GM23248 (cell line): ENCODE measurements around the gene ARPC5. TPM values are rescaled to one million over a fixed set of nuclear protein-coding genes. Genes with fewer than 3 reads are reported as not detected.

Source experiments
- DNase-seq: peaks from one replicate; pipeline ENCODE4 v3.0.0-alpha.2; 2015
- H2AFZ ChIP-seq: fragments of 200-600 bp; sonication (generic); 2 replicates; pipeline ENCODE4 v1.6.1; 2016; ENCODE audit warnings: antibody characterized with exemption
- H3F3A ChIP-seq: fragments of 200-600 bp; sonication (generic); 2 replicates; pipeline ENCODE4 v1.6.1; 2016; ENCODE audit warnings: mild to moderate bottlenecking, antibody characterized with exemption, mixed run types; ENCODE audit not compliant: insufficient read depth
- H3K27ac ChIP-seq: fragments of 200-600 bp; sonication (generic); 2 replicates; pipeline ENCODE4 v1.5.1; 2016; ENCODE audit warnings: mild to moderate bottlenecking
- H3K27me3 ChIP-seq: fragments of 200-600 bp; sonication (generic); replicated peaks from 2 replicates; pipeline ENCODE4 v1.6.1; 2016; ENCODE audit warnings: mild to moderate bottlenecking; ENCODE audit not compliant: insufficient read depth
- H3K36me3 ChIP-seq: fragments of 200-600 bp; sonication (generic); 2 replicates; pipeline ENCODE4 v1.6.1; 2016; ENCODE audit warnings: low read depth, mild to moderate bottlenecking
- H3K4me1 ChIP-seq: fragments of 200-600 bp; sonication (generic); 2 replicates; pipeline ENCODE4 v1.6.1; 2016; ENCODE audit warnings: mild to moderate bottlenecking; ENCODE audit not compliant: insufficient read depth
- H3K4me2 ChIP-seq: fragments of 200-600 bp; sonication (generic); one replicate; pipeline ENCODE4 v1.6.1; 2016; ENCODE audit warnings: mild to moderate bottlenecking; ENCODE audit not compliant: unreplicated experiment
- H3K4me3 ChIP-seq: fragments of 200-600 bp; sonication (generic); 2 replicates; pipeline ENCODE4 v1.5.1; 2016; ENCODE audit warnings: mild to moderate bottlenecking
- H3K79me2 ChIP-seq: fragments of 200-600 bp; sonication (generic); 2 replicates; pipeline ENCODE4 v1.6.1; 2016; ENCODE audit warnings: mild to moderate bottlenecking; ENCODE audit not compliant: insufficient read depth
- H3K9ac ChIP-seq: fragments of 200-600 bp; sonication (generic); 2 replicates; pipeline ENCODE4 v1.6.1; 2016; ENCODE audit warnings: mild to moderate bottlenecking
- H3K9me2 ChIP-seq: fragments of 200-600 bp; sonication (generic); 2 replicates; pipeline ENCODE4 v1.6.1; 2016; ENCODE audit warnings: mixed run types, mild to moderate bottlenecking, moderate library complexity; ENCODE audit not compliant: insufficient read depth
- H3K9me3 ChIP-seq: fragments of 200-600 bp; sonication (generic); one replicate; pipeline ENCODE4 v1.6.1; 2017; ENCODE audit warnings: low read depth
- H4K20me1 ChIP-seq: fragments of 200-600 bp; sonication (generic); 2 replicates; pipeline ENCODE4 v1.6.0; 2016; ENCODE audit not compliant: insufficient read depth
- EZH2 ChIP-seq: fragments of 200-600 bp; sonication (generic); IDR thresholded peaks from 2 replicates; pipeline ENCODE4 v1.6.1; 2018; ENCODE audit warnings: antibody characterized with exemption, mild to moderate bottlenecking; ENCODE audit not compliant: insufficient read depth, poor library complexity, severe bottlenecking
- EZH2phosphoT487 ChIP-seq: fragments of 200-600 bp; sonication (generic); IDR thresholded peaks from 2 replicates; pipeline ENCODE4 v1.6.1; 2018; ENCODE audit warnings: antibody characterized with exemption, moderate library complexity, mild to moderate bottlenecking, low read depth; ENCODE audit not compliant: insufficient read depth
- WGBS, 2 experiments: methylation state at CpG; one replicate each; pipeline ENCODE4 v1.1.6; 2015 to 2017; ENCODE audit warnings: low lambda C conversion rate in 2 of 2, low coverage in 1 of 2; ENCODE audit errors: missing lambda C conversion rate in 2 of 2; 5-methylcytosine and 5-hydroxymethylcytosine counted together
- in situ Hi-C: fragments of 300-500 bp; cut with MboI; formaldehyde crosslinking; loops from 2 replicates; pipeline ENCODE4 v1.15.0; 2020
- polyA plus RNA-seq: library from polyadenylated mRNA; unstranded; fragments of >200 nt; fragmentation: Nextera tagmentation; extraction: Ambion mirVana; gene quantifications from 2 replicates; pipeline ENCODE4 v1.2.1, GENCODE V29; 2016
- total RNA-seq: library from RNA; depleted of rRNA; stranded (reverse); fragments of >200 nt; shearing (Covaris generic); gene quantifications from 2 replicates; pipeline ENCODE4 v1.2.3, GENCODE V29; 2014

ARPC5 gene
- total and polyA plus RNA-seq, 2 experiments from 2014 or later: 388 to 666 TPM

GRCh38 chr1:183655562-183656075 lies 20.0 kb upstream of the ARPC5 start:
- peak overlapping the region; percentile 72 for H2AFZ ChIP-seq

GRCh38 chr1:183654706-183655105 lies 19.1 kb upstream of the ARPC5 start:
- Histone ChIP-seq H3K79me2 (no peaks in the 10 kb centered on the region), H3K27me3 (no peaks in the 10 kb centered on the region), H3K4me3 (no peak overlapping the region), H3K36me3 (no peaks in the 10 kb centered on the region), H3K4me1 (peaks cover 19% of the 10 kb centered on the region), H3K27ac (no peak overlapping the region), H3K9me3 (no peaks in the 10 kb centered on the region), H3K9ac (no peak overlapping the region), H3K4me2 (no peak overlapping the region), H4K20me1 (no peaks in the 10 kb centered on the region), H3F3A (no peaks in the 10 kb centered on the region), H2AFZ (no peak overlapping the region), H3K9me2 (no peaks in the 10 kb centered on the region)
- TF ChIP-seq EZH2 (no peak), EZH2phosphoT487 (no peak)
- peak; percentile 21 for DNase-seq
- in situ Hi-C loops: loop anchor here (10.0 kb wide), 2 partner anchors 260 to 390 kb away; no protein-coding TSS in a partner anchor

More at GRCh38 chr1:183655562-183656075, 20.0 kb upstream of the ARPC5 start:
- Histone ChIP-seq H3K9me3 (no peaks in the 10 kb centered on the region), H3K79me2 (no peaks in the 10 kb centered on the region), H3K27ac (no peak overlapping the region), H3K4me2 (peak overlapping the region; percentile 32), H4K20me1 (no peaks in the 10 kb centered on the region), H3K4me3 (no peak overlapping the region), H3K4me1 (peaks cover 19% of the 10 kb centered on the region), H3K9me2 (no peaks in the 10 kb centered on the region), H3K27me3 (no peaks in the 10 kb centered on the region), H3K36me3 (no peaks in the 10 kb centered on the region), H3F3A (no peaks in the 10 kb centered on the region), H3K9ac (peak overlapping the region; percentile 39)
- DNase-seq: peak; percentile 86
- in situ Hi-C loops: loop anchor here (10.0 kb wide), 2 partner anchors 259 to 389 kb away; no protein-coding TSS in a partner anchor
- TF ChIP-seq EZH2 (no peak), EZH2phosphoT487 (no peak)
- WGBS, 2 experiments: 2 to 6% methylated on average over 4 of the region's 4 CpGs

GRCh38 chr1:183653876-183654451 lies 18.4 kb upstream of the ARPC5 start:
- Histone ChIP-seq H3K79me2 (peaks cover 2% of the 10 kb centered on the region; the same call in 1 of the 2 replicates), H3K9me3 (no peaks in the 10 kb centered on the region), H3K9ac (no peak overlapping the region), H3K9me2 (no peaks in the 10 kb centered on the region), H3K4me2 (no peak overlapping the region), H3K27me3 (no peaks in the 10 kb centered on the region), H3K27ac (no peak overlapping the region), H4K20me1 (no peaks in the 10 kb centered on the region), H3K4me3 (no peak overlapping the region), H2AFZ (no peak overlapping the region), H3K4me1 (peaks cover 19% of the 10 kb centered on the region), H3K36me3 (no peaks in the 10 kb centered on the region), H3F3A (no peaks in the 10 kb centered on the region)
- in situ Hi-C loops: loop anchor here (10.0 kb wide), 2 partner anchors 261 to 391 kb away; no protein-coding TSS in a partner anchor
- no peak for TF ChIP-seq EZH2
- TF ChIP-seq EZH2phosphoT487: no peak
- DNase-seq: no peak
- 97 to 98% methylated on average over 4 of the region's 4 CpGs for WGBS, 2 experiments

GRCh38 chr1:183653462-183653794 lies 17.8 kb upstream of the ARPC5 start:
- Histone ChIP-seq H3F3A (no peaks in the 10 kb centered on the region), H4K20me1 (no peaks in the 10 kb centered on the region), H3K79me2 (peaks cover 4% of the 10 kb centered on the region; the same call in 1 of the 2 replicates), H3K9ac (no peak overlapping the region), H3K27ac (no peak overlapping the region), H3K4me3 (no peak overlapping the region), H3K9me2 (no peaks in the 10 kb centered on the region), H2AFZ (no peak overlapping the region), H3K9me3 (no peaks in the 10 kb centered on the region), H3K4me2 (no peak overlapping the region), H3K4me1 (peaks cover 19% of the 10 kb centered on the region), H3K36me3 (no peaks in the 10 kb centered on the region), H3K27me3 (no peaks in the 10 kb centered on the region)
- in situ Hi-C loops: loop anchor here (10.0 kb wide), 2 partner anchors 261 to 391 kb away; no protein-coding TSS in a partner anchor
- 98 to 99% methylated on average over 3 of the region's 3 CpGs for WGBS, 2 experiments
- DNase-seq: no peak
- TF ChIP-seq EZH2: no peak
- TF ChIP-seq EZH2phosphoT487: no peak
